T1000 (cell line): ENCODE measurements around the gene HMG20B.
"Not testable (repeated sequence)": the region's sequence is repeated elsewhere in the genome, so short reads cannot be mapped to it uniquely, and the experiment has no call there.

Experiments used
- DNase-seq: peaks from one replicate; lab custom pipeline; 2025; ENCODE audit warnings: mixed read lengths; lab: John Stamatoyannopoulos, UW

Gene HMG20B

GRCh38 chr19:3556423-3556977, 16.2 kb upstream of the HMG20B start:
- DNase-seq: no peak

- no peak for DNase-seq
These were observed 15.7 kb upstream of the HMG20B start for GRCh38 chr19:3556978-3557460.

GRCh38 chr19:3557461-3558248, 15.1 kb upstream of the HMG20B start, which contains the start of gene MFSD12:
Gene MFSD12 (minus strand): TSS chr19:3557586. CDS start chr19:3557403, 183 bp downstream.
- peak; percentile 92 for DNase-seq

GRCh38 chr19:3563709-3564524, 8.8 kb upstream of the HMG20B start:
- no peak for DNase-seq

- peak; percentile 87 for DNase-seq
These were observed 7.6 kb upstream of the HMG20B start for GRCh38 chr19:3565139-3565538.

GRCh38 chr19:3570042-3570441, 2.7 kb upstream of the HMG20B start:
- DNase-seq: not testable (repeated sequence)

GRCh38 chr19:3570606-3571011, 2.1 kb upstream of the HMG20B start:
- no peak for DNase-seq

GRCh38 chr19:3572132-3572854, 451 bp upstream of the HMG20B start:
- DNase-seq: peak; percentile 97

GRCh38 chr19:3573162-3573857, 566 bp downstream of the HMG20B start:
- DNase-seq: no peak

GRCh38 chr19:3573858-3574637, 1.3 kb downstream of the HMG20B start:
- peak; percentile 96 for DNase-seq

GRCh38 chr19:3575260-3575741, 2.6 kb downstream of the HMG20B start:
- DNase-seq: no peak

GRCh38 chr19:3575949-3576673, 3.4 kb downstream of the HMG20B start:
- no peak for DNase-seq

GRCh38 chr19:3576696-3577443, 4.1 kb downstream of the HMG20B start:
- DNase-seq: no peak

GRCh38 chr19:3577723-3578344, 5.1 kb downstream of the HMG20B start:
- DNase-seq: no peak

- no peak for DNase-seq
These were observed 5.6 kb downstream of the HMG20B start for GRCh38 chr19:3578390-3578789.

- peak; percentile 32 for DNase-seq
These were observed 7.6 kb downstream of the HMG20B start for GRCh38 chr19:3580156-3580934.

GRCh38 chr19:3581792-3582191, 9.0 kb downstream of the HMG20B start:
- DNase-seq: not testable (repeated sequence)
